ENCODE results near the gene ARHGAP26.

ARHGAP26 gene

DNA sequence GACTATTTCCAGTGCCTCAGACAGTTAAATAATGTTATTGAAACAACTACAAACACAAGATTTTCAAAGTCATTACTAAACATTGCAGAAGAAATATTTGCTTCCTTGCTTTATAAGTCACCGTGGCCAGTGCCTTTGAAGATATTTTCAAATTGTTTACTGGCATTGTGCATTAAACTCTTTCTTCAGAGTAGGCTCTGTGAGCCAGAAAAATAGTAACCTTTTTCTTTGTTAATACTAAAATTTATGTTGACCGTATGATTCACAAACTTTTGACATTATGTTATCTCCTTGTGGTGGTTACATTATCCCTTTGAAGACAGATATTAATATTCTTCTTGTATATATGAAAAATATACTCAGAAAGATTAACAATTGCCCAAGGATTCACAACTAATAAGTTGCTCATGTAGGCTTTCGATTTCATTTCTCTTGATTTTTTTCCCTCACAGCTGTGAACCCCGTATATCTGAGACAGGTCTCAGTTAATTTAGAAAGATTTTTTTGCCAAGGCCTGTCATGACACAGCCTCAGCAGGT, 493.2 kb downstream of the ARHGAP26 start:
- DNase-seq: no peak

DNA sequence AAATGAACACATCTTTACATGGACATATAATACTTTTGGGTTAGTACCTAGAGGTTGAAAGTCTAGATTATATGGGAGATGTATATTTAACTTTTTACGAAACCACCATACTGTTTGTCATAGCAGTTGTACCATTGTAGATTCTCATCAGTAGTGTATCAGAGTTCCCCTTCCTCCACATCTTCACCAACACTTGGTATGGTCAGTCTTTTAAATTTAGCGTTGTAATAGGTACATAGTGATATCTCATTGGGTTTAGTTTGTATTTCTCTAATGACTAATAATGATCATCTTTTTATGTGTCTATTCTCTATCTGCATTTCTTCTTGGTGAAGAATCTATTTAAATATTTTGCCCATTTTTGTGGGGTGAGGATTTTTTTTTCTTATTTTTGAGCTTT, 495.8 kb downstream of the ARHGAP26 start:
- no peak for DNase-seq

DNA sequence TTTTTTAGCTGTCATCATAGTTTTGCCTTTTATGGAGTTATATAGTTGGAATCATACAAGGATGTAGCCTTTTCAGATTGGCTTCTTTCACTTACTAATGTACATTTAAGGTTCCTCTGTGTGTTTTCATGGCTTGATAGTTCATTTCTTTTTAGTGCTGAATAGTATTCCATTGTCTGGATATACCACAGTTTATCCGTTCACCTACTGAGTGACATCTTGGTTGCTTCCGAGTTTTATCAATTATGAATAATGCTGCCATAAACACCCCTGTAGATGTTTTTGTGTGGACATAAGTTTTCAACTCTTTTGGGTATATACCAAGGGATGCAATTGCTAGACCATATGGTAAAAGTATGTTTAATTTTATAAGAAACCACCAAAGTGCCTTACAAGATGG, 497.0 kb downstream of the ARHGAP26 start:
- no peak for DNase-seq

DNA sequence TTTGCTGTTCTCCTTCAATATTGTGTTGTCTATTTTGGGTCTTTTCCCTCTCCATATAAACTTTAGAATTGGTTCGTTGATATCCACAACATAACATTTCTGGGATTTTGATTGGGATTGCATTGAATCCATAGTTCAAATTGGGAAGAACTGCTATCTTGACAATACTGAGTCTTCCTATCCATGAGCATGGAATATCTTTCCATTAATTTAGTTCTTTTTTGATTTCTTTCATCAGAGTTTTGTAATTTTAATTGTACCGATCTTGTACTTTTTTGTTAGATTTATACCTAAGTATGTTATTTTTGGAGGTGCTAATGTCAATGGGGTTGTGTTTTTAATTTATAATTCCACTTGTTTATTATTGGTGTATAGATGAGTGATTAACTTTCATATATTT, 498.2 kb downstream of the ARHGAP26 start:
- no peak for DNase-seq

DNA sequence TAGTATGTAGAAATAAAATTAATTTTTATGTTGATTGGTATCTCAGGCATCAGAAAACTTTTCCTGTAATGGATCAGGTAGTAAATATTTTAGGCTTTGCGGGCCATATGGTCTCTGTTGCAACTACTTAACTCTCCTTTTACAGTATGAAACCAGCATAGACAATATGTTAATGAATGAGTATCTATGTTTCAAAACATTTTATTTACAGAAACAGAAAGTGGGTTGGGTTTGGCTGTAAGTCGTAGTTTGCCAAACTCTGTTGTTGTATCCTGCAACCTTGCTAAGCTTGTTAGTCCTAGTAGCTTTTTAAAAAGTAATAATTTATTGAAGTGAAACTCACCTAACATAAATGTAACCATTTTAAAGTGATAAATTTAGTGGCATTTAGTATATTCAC, 501.3 kb downstream of the ARHGAP26 start:
- DNase-seq: peak; percentile 26

GRCh38 chr5:143274952-143275351, 504.8 kb downstream of the ARHGAP26 start:
- DNase-seq: no peak

GRCh38 chr5:143275512-143276363, 505.6 kb downstream of the ARHGAP26 start:
- DNase-seq: peak; percentile 32

DNA sequence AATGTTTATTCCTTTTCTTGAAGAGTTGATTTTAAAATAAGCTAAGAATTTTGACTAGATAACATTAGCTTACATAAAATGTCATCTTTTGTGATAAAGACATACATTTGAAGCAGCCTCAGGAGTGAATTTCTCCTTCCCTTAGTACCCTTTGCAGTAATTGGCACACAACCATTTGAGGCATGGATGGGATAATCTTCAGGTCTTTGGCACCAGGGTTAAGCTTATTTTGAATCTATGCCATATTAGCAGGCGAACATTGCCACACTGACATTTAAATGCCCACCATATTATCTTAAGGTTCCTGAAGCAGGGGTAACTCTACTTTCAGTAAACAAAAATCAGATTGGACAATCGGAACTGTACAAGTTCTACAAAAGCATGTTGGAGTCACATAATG, 507.4 kb downstream of the ARHGAP26 start:
- no peak for DNase-seq
